NAMALWA (cell line): Measurements from ENCODE around the gene ROPN1.
"Not testable (repeated sequence)": the region's sequence is repeated elsewhere in the genome, so short reads cannot be mapped to it uniquely, and the experiment has no call there.

Experiments used
- DNase-seq: peaks from one replicate; pipeline ENCODE4 v3.0.0-alpha.2; 2015; ENCODE audit warnings: low spot score

The ROPN1 gene

GRCh38 chr3:123991730-123992588, at the start of gene ROPN1:
ROPN1 (minus strand) TSS chr3:123992124; CDS start chr3:123980481, 11,643 bp downstream.
- DNase-seq, result not testable (repeated sequence)

DNA sequence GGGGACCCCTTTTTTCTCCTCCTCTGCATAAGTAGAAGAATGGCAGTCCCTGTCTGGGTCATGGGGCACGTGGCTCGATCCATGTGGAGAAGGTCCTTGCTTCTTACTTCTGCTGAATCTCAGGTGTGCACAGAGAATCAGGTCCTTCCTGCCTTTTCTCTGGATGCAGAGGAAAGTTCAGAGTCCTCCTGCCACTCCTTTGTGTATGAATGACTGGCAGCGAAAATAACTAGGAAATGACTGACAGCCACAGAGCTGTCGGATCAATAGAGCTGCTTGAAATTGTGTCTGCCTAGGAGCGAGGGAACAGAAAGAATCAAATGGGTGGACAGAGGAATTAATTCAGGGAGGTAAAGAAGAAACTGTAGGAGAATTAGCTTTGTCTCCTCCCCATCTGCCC, 49.6 kb upstream of the ROPN1 start:
- no peak for DNase-seq

- DNase-seq, result no peak
Observed at GRCh38 chr3:124037326-124037725, 45.4 kb upstream of the ROPN1 start.

DNA sequence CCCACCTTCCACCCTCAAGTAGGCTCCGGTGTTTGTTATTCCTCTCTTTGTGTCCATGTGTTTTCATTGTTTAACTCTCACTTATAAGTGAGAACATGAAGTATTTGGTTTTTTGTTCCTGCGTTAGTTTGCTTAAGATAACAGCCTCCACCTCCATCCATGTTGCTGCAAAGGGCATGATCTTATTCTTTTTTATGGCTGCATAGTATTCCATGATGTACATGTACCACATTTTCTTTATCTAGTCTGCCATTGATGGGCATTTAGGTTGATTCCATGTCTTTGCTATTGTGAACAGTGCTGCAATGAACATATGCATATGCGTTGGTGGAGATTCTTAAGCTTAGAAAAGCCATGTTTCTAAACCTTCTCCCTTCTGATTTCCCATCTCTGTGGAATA, 44.3 kb upstream of the ROPN1 start:
- DNase-seq, result not testable (repeated sequence)

DNA sequence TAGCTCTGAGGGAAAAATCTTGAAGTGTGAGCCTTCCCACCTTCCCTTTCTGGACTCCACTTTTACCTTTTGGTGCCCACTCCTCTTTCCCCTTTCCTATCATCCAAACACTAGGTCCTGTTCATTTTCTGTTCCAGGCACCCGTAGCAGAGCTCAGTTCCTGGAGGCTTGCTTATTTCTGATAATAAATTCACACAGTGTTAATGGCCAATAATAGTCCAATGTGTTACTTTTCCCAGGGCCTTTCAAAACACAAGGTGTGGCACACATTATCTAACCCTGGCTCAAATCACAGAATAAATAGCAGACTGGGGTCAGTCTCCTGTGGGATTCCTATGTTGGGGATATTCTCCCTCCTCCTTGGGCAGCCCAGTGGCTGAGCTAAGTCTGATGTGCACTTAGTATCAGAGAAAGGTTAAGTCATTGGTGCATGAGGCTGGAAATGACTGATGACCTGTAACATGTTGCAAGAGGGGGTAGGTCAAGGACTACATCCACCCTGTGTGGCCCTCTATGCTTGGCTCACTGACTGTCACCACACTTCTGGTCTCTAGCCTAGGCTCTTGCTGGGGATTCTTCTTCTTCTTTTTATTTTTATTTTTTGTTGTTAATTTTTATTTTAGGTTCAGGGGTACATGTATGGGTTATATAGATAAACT, 43.7 kb upstream of the ROPN1 start:
- DNase-seq, result no peak

GRCh38 chr3:124034844-124035152, 42.9 kb upstream of the ROPN1 start:
- no peak for DNase-seq

GRCh38 chr3:124034016-124034843, 42.3 kb upstream of the ROPN1 start:
- DNase-seq, result no peak

DNA sequence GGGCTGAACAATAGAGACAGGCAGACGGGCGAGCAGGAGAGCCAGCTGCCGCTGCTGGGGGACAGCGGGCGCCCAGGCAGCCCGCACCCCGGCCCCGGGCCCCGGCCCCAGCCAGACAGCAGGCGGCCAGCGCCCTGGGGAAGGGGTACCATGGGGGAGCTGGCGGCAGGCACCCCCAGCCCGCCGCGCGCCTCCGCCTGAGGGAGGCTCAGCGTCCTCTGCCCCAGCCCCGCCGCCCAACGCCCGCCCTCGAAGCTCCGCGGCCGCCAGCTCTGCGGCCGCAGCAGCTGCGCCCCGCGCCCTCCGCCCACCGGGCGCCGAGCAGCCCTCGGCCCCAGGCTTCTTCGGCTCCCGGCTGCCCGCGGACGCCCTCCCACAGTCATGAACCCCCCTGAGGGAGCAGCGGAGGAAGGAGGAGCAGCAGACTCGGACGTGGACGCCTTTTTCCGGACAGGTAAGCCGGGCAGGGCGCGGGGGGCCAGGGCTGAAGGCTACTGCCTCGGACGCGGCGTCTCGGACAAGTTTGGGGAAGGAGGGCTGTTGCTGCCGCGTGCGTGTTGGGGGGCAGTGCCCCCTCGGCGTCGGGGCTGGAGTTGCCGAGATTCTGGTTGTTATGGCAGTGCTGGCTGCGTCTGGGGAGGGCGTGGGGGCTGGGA, 41.6 kb upstream of the ROPN1 start, which contains the start of gene KALRN:
TSS of gene KALRN (plus strand) at position 10 of the 656 bp plus-strand sequence.
- no peak for DNase-seq

GRCh38 chr3:124032881-124033359, 41.0 kb upstream of the ROPN1 start:
- peak; percentile 34 for DNase-seq

DNA sequence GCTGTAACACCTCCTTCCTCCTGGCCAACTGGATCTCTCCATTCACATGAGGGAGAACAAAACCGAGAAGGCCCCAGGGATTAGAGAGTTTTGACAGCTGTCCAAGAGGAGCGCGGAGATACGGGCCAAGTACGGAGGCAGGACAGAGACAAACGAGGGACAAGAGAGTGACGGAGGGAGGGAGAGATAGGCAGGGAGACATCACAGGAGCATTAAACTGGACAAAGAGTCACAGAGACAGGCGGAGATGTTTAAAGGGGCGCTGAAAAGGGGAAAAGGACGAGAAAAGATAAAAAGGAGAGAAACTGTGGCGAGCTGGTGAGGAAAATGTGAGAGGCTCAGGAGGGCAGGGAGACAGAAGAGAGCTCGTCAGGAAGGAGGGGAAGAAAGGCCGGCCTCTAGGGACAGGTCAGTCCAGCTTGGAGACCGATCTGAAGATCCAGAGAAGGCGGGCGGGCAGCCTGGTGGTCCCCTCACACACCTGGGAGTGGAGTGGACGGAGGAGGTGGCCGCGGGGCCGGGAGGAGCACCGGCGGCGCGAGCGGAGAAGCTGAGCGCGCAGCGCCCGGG, 40.5 kb upstream of the ROPN1 start:
- no peak for DNase-seq

- DNase-seq, result no peak
Observed at GRCh38 chr3:124026516-124026915, 34.6 kb upstream of the ROPN1 start.

- DNase-seq, result not testable (repeated sequence)
Observed at GRCh38 chr3:124023531-124023930, 31.6 kb upstream of the ROPN1 start.

GRCh38 chr3:124019291-124019690, 27.4 kb upstream of the ROPN1 start:
- no peak for DNase-seq

GRCh38 chr3:124017502-124017901, 25.6 kb upstream of the ROPN1 start:
- DNase-seq, result not testable (repeated sequence)

- not testable (repeated sequence) for DNase-seq
Observed at GRCh38 chr3:124016483-124016882, 24.6 kb upstream of the ROPN1 start.

- DNase-seq, result no peak
Observed at GRCh38 chr3:124014366-124014942, 22.5 kb upstream of the ROPN1 start.

DNA sequence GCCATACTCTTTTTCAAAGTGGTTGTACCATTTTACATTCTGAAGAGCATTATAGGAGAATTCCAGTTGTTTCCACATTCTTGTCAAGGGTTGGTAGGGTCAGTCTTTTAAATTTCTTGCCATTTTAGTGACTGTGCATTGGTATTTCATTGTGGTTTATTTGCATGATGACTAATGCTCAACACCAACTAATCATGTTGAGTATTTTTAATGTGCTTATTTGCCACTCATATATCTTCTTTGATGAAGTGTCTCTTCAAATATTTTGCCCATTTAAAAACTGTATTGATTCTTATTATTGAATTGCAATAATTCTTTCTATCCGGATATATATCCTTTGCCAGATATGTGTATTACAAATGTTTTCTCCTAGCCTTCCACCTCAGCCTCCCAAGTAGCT, 16.4 kb upstream of the ROPN1 start:
- DNase-seq, result not testable (repeated sequence)

GRCh38 chr3:124007186-124007585, 15.3 kb upstream of the ROPN1 start:
- DNase-seq, result no peak

DNA sequence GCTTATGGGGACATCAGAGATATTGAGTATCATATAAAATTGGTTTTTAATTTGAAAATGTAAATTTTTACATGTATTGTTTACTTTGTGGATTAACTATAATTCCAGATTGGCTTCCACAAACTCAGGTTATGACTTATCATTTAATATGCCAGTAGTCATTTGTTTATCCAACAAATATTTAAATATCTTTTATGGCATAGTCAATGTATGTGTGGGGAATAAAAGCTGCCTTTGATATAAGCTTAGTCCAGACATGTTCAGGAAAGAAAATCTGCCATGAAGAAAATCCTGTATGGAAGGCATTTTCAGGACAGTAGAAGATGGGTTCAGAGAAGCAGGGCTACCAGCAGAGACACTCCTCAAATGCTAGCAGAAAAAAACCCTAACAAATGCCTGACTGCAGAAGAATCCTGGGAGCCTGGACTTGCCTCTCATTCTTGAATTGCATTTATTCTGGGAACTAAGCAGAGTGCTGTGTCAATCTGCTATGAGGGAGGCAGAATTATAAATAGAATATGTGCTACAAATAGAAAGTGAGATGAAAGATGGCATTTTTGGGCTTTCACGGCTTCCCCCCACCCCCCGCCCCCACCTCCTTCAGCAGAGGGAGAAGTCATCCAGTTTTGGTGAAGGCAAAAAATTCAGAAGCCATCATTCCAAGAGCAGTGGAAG, 10.6 kb upstream of the ROPN1 start:
- not testable (repeated sequence) for DNase-seq

- not testable (repeated sequence) for DNase-seq
Observed at GRCh38 chr3:124001366-124001765, 9.4 kb upstream of the ROPN1 start.

GRCh38 chr3:123997543-123997942, 5.6 kb upstream of the ROPN1 start:
- DNase-seq, result no peak
